HepG2 (cell line): Measurements from ENCODE around the gene PARK7. TPM values are rescaled to one million over a fixed set of nuclear protein-coding genes. Genes with fewer than 3 reads are reported as not detected.

ENCODE experiments used
- ELF3 ChIP-seq: IDR thresholded peaks from 2 replicates; pipeline ENCODE4 v1.6.1; 2016; ENCODE audit warnings: missing genetic modification reagents, missing compliant biosample characterization
- HNRNPL ChIP-seq: fragments of 200-400 bp; formaldehyde crosslinking; IDR thresholded peaks from 2 replicates; pipeline ENCODE4 v1.6.1; 2017; ENCODE audit warnings: mild to moderate bottlenecking, low read depth, low read length
- KLF15 ChIP-seq: sonication (generic); formaldehyde crosslinking; IDR thresholded peaks from 2 replicates; pipeline ENCODE4 v1.8.1; 2023; ENCODE audit warnings: borderline replicate concordance, mild to moderate bottlenecking, inconsistent platforms, missing genetic modification reagents, mixed read lengths
- POLR2AphosphoS5 ChIP-seq: IDR thresholded peaks from 2 replicates; pipeline ENCODE4 v1.6.1; 2012; ENCODE audit warnings: low read depth, low read length
- PREB ChIP-seq: sonication (generic); formaldehyde crosslinking; IDR thresholded peaks from 2 replicates; pipeline ENCODE4 v1.4.0; 2020; ENCODE audit warnings: missing genetic modification reagents
- REST ChIP-seq, 2 experiments: IDR thresholded peaks; 2 replicates each; pipeline ENCODE4 v1.6.1; 2011 to 2012; ENCODE audit warnings: low read length in 2 of 2, borderline replicate concordance in 1 of 2, low read depth in 1 of 2, mild to moderate bottlenecking in 1 of 2, moderate library complexity in 1 of 2
- SNRNP70 ChIP-seq: fragments of 200-400 bp; formaldehyde crosslinking; IDR thresholded peaks from 2 replicates; pipeline ENCODE4 v1.6.1; 2017; ENCODE audit warnings: mild to moderate bottlenecking, low read depth, low read length, moderate library complexity
- ZNF768 ChIP-seq: sonication (generic); formaldehyde crosslinking; IDR thresholded peaks from 2 replicates; pipeline ENCODE4 v1.4.0; 2020; ENCODE audit warnings: missing genetic modification reagents
- polyA plus RNA-seq, 8 experiments: library from polyadenylated mRNA; depleted of rRNA in 3 of 8; stranded (reverse) in 7 of 8; unstranded in 1 of 8; fragments of >200 nt; fragmentation: Illumina TruSeq in 4 of 8; extraction: Trizol in 4 of 8; gene quantifications; 2 replicates each; pipeline versions ENCODE4 v1.2.1 to v1.2.3, GENCODE V29; 2011 to 2016; ENCODE audit warnings: low read depth in 4 of 8, missing spikeins in 1 of 8, mixed read lengths in 1 of 8; ENCODE audit not compliant: insufficient read depth in 1 of 8
- total RNA-seq, 5 experiments: library from RNA; depleted of rRNA; stranded (reverse); fragments of >200 nt; fragmentation: Illumina TruSeq; extraction: Trizol; gene quantifications; 2 replicates each; pipeline ENCODE4 v1.2.3, GENCODE V29; 2016; ENCODE audit warnings: low read depth in 1 of 5

Gene PARK7
- total and polyA plus RNA-seq, 2 of the 13 experiments (the other 11 are each of a cell fraction or from before 2014, with no cell fraction given): 212 to 296 TPM

GRCh38 chr1:8020032-8020431, 58.5 kb downstream of the PARK7 start (continued):
- TF ChIP-seq REST (IDR thresholded peaks at IDR 0.05; ENCODE audit: borderline replicate concordance in 1 of 2, low read depth in 1 of 2, low read length in 2 of 2) (0 out of 4 replicates have a peak, but pooled peaks of 1 of the 2 experiments have one; percentile 14), SNRNP70 (peak; percentile 77; the same call in 1 of the 2 replicates), PREB (CRISPR knock-in tag) (no peak), ELF3 (peak; percentile 54; the same call in 1 of the 2 replicates), KLF15 (CRISPR knock-in tag) (no peak), POLR2AphosphoS5 (peak; percentile 37; the same call in 1 of the 2 replicates), HNRNPL (0 out of 2 replicates have a peak, but pooled peaks have one; percentile 36), ZNF768 (CRISPR knock-in tag) (no peak)
